HG02678 (cell line): Measurements from ENCODE around the gene G6PD.

ENCODE experiments used
- ATAC-seq: cut with Tn5 transposase; IDR thresholded peaks from one replicate; pipeline ENCODE4 v1.9.1; 2021; ENCODE audit warnings: mild to moderate bottlenecking, moderate library complexity; ENCODE audit not compliant: unreplicated experiment

The G6PD gene

DNA sequence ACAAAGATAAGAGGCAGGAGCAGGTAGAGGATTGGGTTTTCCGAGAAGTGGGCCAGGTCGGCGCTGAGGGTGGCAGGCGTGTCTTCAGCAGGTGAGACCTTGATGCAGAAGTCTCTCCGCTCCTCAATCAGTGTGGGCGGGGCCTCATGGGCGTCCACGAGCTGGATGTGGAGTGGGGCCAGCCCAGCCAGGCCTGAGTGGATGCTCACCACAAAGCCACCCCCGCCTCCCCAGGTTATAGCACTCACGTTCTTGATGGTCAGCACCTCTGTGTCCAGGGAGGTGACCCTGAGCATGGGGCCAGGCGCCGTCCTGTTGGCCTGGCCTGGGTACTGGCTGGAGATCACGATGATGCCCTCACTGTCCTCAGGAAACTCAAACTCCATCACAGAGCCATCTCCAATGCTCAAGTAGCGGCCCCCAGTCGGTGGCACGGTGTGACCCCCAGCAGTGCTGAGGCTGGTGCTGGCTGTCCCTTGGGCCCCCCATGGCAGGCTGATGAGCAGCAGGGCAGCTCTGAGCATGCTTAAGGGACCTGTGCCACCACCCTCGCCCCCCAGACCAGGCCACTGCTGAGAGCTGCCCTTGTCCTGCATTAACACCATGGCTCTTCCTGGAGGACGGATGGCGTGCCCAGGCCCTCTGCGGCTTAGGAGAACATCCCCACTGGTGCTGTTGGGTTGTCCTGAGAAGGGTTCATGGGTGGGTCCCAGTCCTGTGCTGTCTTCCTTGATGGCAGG, 58.1 kb downstream of the G6PD start:
- ATAC-seq, result no peak

DNA sequence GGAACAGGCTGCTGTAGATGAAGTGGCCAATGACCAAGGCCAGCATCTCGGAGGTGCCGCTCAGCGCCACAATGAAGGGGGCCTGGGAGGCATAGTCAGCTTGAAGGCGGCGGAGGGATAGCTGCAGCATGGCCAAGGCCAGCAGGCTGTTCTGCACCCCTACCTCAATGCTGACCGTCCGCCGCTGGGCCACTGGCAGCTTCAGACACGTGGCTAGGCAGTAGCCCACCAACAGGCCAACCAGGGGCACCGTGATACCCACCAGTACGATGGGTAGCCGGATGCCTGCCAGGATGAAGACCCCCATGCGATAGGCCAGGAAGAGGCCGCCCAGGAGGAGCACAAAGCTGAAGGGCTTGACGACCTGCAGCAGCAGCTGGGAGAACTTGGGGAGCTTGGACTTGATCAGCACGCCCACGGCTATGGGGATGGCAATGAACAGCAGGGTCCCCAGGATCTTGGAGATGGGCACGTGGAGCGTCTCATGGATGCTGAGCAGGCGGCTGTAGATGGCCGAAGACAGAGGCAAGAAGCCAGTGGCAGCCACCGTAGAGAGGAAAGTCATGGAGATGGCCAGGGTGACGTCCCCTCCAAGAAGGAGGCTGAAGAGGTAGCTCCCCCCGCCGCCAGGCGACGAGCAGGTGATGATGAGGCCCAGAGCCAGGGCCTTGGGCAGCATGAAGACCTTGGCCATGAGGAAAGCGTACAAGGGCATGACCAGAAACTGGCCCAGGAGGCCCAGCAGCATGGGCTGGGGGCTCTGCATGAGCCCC, 58.9 kb downstream of the G6PD start:
- no peak for ATAC-seq

DNA sequence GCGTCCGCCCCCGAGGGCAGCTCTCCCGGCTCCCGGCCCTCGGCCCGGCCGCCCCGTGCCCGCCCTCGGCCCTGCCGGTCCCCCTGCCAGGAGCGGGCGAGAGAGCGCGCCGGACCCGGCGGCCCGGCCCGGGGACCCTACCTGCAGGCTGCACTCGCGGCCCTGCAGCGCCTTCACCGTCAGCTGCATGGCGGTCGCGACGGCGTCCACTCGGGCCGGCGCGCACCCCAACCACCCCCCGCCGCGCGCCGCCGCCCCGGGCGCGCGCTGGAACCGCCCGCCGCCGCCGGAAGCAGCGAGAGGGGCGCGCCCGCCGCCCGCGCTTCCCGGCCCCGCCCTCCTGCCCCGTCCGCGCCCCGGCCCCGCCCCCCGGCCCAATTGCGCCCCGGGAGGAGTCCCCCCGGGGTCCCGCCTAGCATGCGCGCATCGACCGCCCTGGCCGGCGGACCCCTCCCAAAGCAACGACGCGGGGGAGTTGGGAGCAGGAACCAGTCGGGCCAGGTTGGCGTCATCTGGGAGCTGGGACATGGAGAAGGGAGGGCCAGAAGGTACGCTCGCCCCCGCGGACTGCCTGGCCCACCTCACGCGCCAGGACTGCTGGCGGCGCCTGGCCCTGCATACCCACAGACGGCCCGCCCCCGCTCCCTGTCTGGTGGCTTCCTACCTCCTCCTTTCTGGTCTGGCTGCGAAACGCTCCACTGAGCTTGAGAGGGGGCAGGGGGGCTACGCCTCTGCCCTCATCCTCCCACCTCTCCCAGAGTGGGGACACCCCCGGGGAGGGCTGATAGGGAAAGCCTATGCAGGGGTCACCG, 60.0 kb downstream of the G6PD start, which contains the start of gene UBL4A:
Gene UBL4A, minus strand, starts transcription at position 220 of the 812 bp plus-strand sequence. Its CDS starts 31 bp downstream, at position 189.
- ATAC-seq, result no peak

DNA sequence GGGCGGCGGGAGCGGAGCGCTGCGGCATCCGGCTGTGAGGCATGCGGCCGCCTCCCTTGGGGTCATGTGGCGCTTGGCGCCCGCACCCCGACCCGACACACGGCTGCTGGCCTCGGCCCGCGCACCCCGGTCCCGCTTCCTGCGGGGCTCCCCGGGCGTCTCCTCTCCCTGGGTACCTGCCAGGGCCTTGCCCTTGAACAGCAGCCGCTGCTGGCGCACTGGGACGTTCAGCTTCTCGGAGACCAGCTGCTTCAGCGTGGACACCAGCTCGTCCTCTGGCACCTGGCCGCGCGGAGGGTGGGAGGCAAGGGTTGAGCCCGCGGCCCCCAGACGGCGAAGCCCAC, 60.6 kb downstream of the G6PD start:
- no peak for ATAC-seq

DNA sequence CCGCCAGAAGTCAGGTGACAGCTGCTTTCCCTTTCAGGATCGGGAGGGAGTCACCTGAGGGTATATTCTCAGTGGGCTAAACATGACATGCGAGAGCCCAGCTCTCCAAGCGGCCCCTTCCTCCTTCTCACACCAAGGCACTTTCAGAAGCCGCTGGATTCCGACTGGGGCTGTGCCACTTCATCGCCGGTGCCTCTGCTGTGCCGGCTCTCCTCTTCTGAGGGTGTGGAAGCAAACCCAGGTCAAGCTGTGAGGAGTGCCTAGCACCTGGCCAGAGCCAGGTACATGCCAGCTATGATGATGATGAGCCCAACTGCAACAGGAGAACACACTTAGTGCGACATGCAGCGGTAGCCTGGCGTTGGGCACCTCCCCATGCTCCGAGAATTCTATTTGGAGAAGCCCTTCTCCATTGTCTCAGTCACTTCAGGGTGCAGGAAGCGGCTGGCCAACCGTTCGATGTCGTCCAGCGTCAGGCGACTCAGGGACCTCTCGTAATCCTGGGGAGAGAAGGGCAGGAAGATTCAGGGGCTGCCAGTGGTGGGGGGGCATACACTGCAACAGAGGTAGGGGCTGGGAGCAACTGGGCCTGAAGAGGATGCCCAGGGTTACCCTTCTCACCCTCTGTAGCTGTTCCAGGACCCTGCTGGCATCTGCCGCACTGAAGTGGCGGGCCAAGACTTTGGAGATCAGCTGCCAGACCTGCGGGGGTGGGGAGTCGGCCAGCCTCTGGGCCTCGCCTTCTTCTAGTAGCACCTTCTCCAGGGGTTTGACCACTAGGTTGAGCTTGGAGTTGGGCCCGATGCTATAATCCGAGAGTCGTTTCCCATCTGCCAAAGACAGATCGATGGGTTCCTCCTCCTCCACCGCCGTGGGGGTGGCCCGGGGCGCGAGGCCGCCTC, 61.2 kb downstream of the G6PD start:
- no peak for ATAC-seq

DNA sequence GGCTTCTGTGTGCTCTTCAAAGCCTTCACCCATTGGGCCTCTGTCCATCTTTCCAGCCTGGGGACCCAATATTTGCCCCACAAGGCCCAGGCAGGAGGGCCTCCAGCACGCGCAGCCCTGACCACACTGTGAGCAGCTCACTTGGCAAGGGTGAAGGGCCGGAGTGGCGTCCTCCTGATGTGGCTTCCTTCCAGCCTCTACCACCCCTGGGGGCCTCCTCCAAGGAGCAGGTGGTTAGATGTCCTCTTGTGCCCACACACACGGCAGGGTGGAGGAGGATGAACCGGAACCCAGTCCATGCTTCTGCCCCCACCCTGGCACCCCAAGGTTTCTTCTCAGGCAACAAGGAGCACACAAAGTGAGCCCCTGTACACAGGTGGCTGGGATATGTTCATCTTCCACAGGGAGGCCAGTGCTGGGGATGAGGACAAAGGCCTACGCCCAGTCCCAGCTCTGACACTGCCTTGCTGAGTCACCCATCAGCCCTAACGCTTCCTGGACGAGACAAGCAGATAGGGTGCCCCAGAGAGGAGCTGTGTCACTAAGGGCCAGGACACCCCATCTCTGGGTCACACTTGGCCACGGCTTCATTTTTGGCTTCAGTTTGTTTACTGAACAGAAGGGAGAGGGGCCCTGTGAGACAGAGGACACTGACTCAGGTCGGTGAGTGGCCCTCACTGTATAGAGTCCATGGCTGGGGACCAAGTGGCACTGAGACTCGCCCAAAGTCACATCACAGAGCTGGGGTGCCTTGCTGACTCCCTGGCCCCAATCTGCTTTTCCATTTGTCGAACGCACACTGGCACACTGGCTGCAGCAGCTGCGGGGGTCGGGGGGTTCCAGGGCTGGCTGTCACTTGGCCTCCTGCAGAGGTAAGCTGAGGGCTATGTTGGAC, 62.1 kb downstream of the G6PD start:
- ATAC-seq, result no peak

DNA sequence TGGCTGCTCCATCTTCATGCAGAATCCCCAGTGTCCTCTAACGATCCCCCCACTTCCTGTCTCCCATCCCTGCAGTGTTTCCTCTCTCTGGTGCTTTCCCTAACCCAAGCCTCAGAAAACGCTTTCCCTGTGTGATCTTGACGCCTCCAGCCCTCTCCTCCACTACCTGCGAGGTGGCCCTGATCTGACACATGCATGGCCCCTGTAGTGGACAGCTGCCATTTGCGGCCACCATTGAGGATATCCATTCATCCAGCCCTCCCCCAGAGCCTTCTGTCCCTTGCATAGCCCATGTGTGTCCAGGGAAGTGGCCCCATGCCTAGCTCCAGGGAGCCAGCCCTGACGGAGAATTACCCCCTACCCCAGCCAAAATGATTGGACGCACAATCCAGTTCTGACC, 63.3 kb downstream of the G6PD start:
- ATAC-seq, result no peak

DNA sequence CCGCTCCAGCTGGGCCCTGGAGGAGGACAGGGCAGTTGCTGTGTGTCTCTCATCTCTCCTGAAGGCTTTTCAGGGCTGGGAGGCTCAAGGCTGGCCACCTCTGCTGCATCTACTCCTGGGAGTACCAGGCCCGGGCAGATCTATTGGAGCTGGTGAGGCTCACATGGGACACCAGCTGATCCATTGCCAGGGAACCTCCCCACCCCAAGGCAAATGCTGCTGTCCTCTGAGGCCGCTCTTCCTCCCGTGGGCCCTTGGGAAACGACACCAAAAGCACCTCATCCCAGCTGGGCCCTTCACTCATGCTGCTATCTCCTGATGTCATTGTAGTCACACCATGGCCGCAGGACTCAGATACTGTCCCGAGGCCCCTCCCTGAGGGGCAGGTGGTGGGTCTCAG, 63.9 kb downstream of the G6PD start:
- ATAC-seq, result no peak

DNA sequence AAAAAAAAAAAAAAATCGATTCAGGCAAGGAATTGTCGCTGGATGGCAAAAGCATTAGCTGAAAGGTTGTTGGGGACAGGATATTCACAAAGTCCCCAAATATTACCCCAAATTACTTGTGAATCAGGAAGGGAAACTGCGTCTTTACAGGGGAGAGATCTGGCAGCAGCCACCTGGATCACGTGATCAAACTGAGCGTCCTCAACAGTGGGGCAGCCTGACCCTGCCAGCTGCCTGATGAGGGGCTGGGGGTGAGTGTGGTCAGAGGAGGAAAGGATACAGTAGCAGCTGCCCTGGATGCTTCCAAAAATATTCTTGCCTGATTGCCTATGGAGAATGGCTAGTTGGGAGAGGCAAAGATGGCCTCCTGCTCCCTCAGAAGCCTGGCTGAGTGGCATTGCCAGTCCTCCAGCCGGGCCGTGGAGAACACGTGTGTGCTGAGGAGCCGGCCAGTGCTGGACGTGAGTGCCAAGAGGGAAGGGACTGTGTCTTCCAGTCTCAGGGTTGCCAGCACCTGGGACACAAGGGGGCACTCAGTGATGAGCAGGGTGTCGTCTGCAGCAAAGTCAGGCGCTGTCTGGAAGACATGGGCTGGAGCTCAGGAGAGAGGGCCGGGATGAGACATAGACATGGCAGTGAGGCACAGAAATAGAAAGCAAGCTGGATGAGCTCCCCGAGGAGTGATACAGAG, 64.6 kb downstream of the G6PD start:
- no peak for ATAC-seq
